CD4-positive, alpha-beta T cell treated with Interleukin-6 for 4 hours (primary cell): ENCODE results near the gene LYPLA2.
"Not testable (repeated sequence)": the region's sequence is repeated elsewhere in the genome, so short reads cannot be mapped to it uniquely, and the experiment has no call there.

ENCODE experiments used
- DNase-seq: peaks from one replicate; pipeline ENCODE4 v3.0.0-alpha.2; 2020; ENCODE audit warnings: mixed read lengths

Gene LYPLA2

GRCh38 chr1:23779826-23780371, 11.0 kb upstream of the LYPLA2 start:
- DNase-seq, result no peak

DNA sequence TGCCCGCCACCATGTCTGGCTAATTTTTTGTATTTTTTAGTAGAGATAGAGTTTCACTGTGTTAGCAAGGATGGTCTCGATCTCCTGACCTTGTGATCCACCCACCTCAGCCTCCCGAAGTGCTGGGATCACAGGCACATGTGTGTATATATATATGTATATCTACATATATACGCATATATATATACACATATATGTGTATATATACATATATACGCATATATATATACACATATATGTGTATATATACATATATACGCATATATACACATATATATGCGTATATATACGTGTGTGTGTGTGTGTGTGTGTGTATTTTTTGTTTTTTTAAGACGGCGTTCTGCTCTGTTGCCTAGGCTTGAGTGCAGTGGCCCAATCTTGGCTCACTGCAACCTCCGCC, 7.8 kb upstream of the LYPLA2 start:
- DNase-seq, result not testable (repeated sequence)

- no peak for DNase-seq
Measured at GRCh38 chr1:23784846-23785245, 6.1 kb upstream of the LYPLA2 start.

DNA sequence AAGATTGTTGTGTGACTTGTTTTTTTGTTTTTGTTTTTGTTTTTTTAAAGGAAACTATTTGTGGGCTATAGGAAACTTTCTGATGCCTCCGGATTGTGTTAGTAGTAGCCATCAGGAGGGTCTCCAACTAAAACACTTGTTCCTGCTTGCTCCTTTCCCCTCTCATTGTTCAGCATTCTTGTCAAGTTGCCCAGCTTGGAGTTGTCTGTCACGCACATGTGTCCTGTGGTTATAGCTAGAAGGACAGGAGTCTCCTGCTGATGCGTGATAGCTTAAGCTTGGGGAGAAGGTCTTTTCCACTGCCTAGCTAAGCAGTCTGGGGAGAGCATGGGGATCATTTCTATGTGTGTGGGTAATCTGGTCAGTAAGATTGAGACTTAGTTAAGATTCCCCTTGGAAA, 3.2 kb upstream of the LYPLA2 start:
- no peak for DNase-seq

GRCh38 chr1:23788695-23789094, 2.2 kb upstream of the LYPLA2 start:
- DNase-seq, result no peak

DNA sequence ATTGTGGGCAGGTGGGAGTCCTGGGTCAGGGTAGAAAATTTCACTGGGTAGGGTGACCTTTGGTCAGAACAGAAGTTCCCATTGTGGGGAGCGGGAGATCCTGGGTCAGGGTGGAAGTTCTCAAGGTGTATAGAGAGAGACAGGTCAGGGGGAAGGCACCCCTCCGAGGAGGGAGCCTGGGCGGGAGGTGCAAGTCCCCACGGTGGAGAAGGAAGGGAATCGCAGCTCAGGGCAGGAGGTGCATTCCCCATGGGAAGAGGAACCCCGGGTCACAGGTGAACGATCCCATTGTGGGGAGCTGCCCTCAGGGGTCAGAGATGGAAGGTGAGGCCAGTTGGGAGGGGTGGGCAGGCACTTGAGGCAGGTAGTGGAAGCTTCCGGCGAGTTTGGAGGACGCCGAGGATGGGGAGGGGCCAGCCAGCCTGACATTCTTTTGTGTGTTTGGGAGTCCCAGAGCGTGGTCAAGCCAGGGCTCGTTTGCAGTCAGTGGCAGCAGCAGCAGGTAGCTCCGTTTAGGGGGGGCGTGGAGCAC, 637 bp downstream of the LYPLA2 start:
- DNase-seq, result peak; percentile 35

DNA sequence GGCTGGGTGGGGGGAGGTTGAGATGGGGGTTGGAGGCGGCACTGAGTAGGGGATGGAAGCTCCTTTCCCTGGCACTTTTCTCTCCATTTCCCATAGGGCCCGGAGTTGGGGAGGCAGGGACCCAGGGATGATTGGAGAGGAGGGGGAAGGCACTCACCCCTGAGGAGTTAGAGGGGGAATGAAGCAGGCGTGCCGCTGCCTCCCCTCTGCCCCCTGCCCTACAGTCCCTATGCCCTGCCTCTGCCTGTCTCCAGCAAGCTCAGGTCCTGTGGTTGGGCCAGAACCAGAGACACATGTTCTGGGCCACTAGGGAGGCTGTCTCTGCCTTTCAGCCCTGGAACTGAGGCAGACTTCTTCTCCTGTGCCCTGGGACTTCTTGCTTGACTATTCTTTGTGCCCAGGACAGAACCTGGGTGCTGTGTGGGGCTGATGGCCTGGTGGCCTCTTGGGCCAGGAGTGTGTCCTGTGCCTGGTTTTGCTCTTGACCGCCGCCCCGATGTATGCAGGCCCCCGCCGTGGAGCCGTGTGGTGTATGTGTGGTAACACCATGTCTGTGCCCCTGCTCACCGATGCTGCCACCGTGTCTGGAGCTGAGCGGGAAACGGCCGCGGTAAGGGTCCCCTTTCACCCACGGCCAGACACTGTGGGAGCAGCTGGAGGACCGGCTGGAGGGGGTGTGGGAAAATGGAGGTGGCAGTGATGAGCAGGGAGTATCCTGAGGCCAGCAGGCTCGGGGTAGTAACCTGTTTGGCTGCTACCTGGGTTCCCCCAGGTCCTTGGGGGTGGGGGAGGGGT, 1.4 kb downstream of the LYPLA2 start:
- no peak for DNase-seq

DNA sequence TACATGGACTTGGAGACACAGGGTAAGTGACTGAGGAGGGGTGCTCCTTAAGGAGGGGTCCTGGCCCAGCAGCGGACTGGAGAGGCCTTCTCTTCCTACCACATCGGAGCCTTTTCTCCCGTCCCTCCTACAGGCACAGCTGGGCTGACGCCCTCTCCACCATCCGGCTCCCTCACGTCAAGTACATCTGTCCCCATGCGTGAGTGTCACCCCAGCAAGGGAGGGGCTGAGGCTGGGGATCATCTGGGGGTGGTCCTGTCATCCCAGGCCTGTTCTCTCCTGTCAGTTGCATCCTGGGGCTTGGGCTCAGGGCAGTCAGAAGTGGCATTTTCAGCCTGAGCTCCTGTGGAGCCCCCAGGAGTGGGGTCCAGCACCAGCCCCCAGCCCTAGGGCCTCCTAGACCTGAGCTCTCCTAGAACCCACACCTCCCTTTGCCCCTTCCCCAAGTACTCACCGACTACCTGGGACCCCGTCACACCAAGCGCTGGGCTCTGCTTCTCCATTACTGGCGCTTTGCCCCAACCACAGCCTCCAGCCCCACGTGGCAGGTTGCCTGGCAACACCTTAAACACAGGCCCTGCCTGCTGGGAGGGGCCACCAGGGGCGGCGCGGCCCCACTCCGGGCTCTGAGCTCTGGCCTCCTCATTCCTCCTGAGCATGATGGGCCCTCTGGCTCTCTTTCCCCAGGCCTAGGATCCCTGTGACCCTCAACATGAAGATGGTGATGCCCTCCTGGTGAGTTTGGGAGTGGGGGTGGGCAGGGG, 2.3 kb downstream of the LYPLA2 start:
- DNase-seq, result no peak

DNA sequence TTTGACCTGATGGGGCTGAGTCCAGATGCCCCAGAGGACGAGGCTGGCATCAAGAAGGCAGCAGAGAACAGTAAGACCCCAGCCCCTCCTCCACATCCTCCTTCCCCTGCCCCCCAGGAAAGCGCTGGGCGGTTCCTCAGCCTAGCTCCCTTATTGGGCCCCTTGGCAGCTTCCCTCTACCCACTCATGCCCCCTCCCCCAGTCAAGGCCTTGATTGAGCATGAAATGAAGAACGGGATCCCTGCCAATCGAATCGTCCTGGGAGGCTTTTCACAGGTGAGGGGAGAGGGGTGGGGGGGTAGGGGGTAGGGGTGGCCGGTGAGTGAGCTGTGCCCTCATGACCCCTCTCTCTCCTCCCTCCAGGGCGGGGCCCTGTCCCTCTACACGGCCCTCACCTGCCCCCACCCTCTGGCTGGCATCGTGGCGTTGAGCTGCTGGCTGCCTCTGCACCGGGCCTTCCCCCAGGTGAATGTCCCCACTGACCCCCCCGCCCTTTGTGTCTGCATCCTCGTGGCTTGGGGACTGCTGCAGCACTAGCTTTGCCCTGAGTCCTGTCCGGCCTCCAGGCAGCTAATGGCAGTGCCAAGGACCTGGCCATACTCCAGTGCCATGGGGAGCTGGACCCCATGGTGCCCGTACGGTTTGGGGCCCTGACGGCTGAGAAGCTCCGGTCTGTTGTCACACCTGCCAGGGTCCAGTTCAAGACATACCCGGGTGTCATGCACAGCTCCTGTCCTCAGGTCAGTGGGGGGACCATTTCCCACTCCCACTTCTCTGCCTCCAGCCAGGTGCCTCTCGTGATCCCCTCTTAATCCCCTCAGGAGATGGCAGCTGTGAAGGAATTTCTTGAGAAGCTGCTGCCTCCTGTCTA, 3.2 kb downstream of the LYPLA2 start:
- DNase-seq, result no peak

DNA sequence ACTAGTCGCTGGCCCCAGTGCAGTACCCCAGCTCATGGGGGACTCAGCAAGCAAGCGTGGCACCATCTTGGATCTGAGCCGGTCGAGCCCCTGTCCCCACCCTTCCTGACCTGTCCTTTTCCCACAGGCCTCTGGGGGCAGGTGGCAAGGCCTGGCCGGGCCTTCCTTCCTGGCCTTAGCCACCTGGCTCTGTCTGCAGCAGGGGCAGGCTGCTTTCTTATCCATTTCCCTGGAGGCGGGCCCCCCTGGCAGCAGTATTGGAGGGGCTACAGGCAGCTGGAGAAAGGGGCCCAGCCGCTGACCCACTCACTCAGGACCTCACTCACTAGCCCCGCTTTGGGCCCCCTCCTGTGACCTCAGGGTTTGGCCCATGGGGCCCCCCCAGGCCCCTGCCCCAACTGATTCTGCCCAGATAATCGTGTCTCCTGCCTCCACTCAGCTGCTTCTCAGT, 3.8 kb downstream of the LYPLA2 start:
- DNase-seq, result not testable (repeated sequence)

GRCh38 chr1:23795676-23796465, 4.9 kb downstream of the LYPLA2 start:
- no peak for DNase-seq

- no peak for DNase-seq
Measured at GRCh38 chr1:23796466-23797271, 5.7 kb downstream of the LYPLA2 start.

DNA sequence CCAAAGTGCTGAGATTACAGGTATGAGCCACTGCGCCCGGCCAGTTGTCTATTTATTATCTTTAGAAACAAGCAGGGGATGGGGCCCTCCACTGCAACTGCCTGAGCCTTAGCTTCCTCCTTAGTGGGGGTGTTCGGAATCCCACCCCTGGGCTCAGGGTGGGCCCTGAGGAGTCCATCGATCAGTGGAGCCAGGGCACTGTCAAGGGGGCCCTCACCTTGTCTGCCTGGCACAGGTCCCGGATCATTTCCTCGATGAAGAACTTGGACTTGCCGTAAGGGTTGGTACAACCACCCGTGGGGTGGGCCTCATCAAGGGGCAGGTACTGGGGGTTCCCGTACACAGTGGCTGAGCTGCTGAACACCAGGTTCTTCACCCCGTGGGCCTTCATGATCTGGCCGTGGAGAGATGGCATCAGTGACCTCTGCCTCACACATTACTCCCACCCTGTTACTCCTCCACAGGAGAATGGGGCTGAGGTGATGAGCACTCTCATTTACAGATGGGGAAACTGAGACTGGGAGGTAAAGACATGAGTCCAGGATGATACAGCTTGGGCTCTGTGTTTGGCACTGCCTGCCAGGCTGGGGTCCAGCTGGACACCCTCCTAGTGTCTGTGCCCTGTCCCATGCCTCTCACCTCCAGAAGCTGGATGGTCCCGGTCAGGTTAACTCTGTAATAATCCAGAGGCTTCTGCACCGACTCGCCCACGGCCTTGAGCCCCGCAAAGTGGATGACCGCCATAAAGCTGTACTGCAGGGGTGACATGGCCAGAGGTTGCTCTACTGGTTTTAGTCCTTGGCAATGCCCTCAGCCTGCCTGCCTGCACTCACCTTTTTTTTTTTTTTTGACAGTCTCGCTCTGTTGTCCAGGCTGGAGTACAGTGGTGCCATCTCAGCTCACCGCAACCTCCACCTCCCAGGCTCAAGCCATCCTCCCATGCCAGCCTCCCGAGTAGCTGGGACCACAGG, 6.8 kb downstream of the LYPLA2 start:
- DNase-seq, result no peak

GRCh38 chr1:23798662-23799142, 7.8 kb downstream of the LYPLA2 start:
- DNase-seq, result no peak

- no peak for DNase-seq
Measured at GRCh38 chr1:23799255-23799569, 8.3 kb downstream of the LYPLA2 start.

- DNase-seq, result peak; percentile 42
Measured at GRCh38 chr1:23799570-23800399, 8.8 kb downstream of the LYPLA2 start.

DNA sequence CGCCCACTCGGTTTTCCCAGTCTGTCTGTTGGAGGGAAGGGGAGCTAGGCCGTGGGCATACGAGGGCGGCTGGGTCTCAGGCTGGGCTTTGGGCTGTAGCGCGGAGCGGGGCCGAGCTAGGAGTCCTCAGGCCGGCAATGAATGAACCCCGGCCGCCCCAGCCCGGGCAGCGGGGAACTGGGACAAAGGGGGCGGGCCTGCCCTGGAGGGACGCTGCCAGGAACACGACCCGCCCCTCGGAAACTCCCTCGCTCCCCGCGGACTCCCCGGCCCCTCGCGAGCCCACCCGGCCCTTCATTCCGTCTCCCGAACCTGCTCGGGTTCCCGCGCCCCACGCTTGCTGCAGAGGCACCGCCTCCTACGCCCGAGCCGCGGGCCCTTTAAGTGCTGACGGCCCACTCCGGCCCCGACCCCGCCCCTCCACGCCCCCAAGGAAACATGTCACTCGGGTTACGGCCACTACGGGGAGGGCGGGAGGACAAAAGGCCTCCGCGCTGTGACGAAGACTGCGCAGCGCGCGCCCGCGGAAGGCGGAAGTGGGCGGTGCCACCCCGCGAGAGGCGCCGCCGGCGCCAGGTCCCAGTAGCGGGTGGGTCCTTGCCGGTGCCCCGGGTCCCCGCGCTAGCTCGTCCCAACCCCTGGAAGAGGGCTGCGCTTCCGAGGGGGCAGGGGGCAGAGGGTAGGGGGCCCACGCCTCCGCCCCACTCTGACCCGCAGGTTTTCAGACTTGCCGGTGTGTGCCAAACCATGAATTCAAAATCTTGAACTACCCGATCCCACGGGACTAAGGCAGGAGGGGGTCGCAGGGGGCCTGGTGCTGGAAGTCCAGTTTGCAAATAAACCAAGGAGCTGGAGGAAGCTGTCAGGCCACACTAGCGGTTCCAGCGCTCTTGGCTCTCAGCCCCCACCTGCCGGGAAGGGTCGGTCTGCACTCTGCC, 9.7 kb downstream of the LYPLA2 start, which contains the start of gene GALE:
GALE (minus strand) TSS at position 355 of the 938 bp plus-strand sequence. CDS start 1,747 bp downstream, outside the sequence.
- DNase-seq, result peak; percentile 99
